Esophagus squamous epithelium (tissue), 5 donors: ENCODE data around the gene DIS3L2. TPM values are rescaled to one million over a fixed set of nuclear protein-coding genes. Genes with fewer than 3 reads are reported as not detected.

Experiments used
- DNase-seq: peaks from one replicate; lab custom pipeline; 2025; lab: John Stamatoyannopoulos, UW
- H3K27ac ChIP-seq, 4 donors: fragments of 200-600 bp; sonication (generic); one replicate each; pipeline ENCODE4 v1.5.1; 2016 to 2019; ENCODE audit warnings: mild to moderate bottlenecking in 1 of 4
- H3K27me3 ChIP-seq, 4 donors: fragments of 200-600 bp; sonication (generic); 1 replicate in 3 of 4; 2 replicates in 1 of 4; pipeline versions ENCODE4 v1.5.1 to v1.6.0; 2017 to 2021; ENCODE audit warnings: antibody characterized with exemption in 1 of 4
- H3K36me3 ChIP-seq, 3 donors: fragments of 200-600 bp; sonication (generic); one replicate each; pipeline ENCODE4 v1.5.1; 2016 to 2019
- H3K4me1 ChIP-seq, 3 donors: fragments of 200-600 bp; sonication (generic); one replicate each; pipeline ENCODE4 v1.5.1; 2017 to 2019
- H3K4me3 ChIP-seq, 4 donors: fragments of 200-600 bp; sonication (generic); 1 replicate in 3 of 4; 2 replicates in 1 of 4; pipeline ENCODE4 v1.5.1; 2016 to 2019; ENCODE audit warnings: mild to moderate bottlenecking in 2 of 4, moderate library complexity in 1 of 4
- H3K9me3 ChIP-seq, 3 donors: fragments of 200-600 bp; sonication (generic); one replicate each; pipeline ENCODE4 v1.5.1; 2016 to 2019
- CTCF ChIP-seq, 6 experiments: fragments of 450-650 bp in 4 of 6; fragments of 200-600 bp in 2 of 6; sonication (generic) in 2 of 6; IDR thresholded peaks; one replicate each; pipeline ENCODE4 v1.5.1; 2016 to 2019; ENCODE audit warnings: antibody characterized with exemption in 6 of 6, mild to moderate bottlenecking in 4 of 6, moderate library complexity in 4 of 6
- POLR2A ChIP-seq, 4 donors: fragments of 450-650 bp; IDR thresholded peaks; one replicate each; pipeline ENCODE4 v1.6.1; 2017; ENCODE audit warnings: antibody characterized with exemption in 4 of 4, mild to moderate bottlenecking in 4 of 4, moderate library complexity in 3 of 4
- WGBS, 2 donors: methylation state at CpG; one replicate each; pipeline ENCODE4 v1.1.5; 2018; 5-methylcytosine and 5-hydroxymethylcytosine counted together
- intact Hi-C: fragments of 100-400 bp; cut with DNase I; formaldehyde crosslinking; loops from one replicate; pipeline ENCODE4 v1.15.0; 2022
- total RNA-seq, 4 donors: library from RNA; depleted of rRNA; stranded (reverse); fragments of >200 nt; gene quantifications; one replicate each; pipeline ENCODE4 v1.1.0, GENCODE V29; 2016
- donor health status: DM: yes; HTN: yes; CAD: no.

DIS3L2 gene
- total RNA-seq, 4 donors from 2014 or later, result 14.5 to 42.8 (median 32.4) TPM

GRCh38 chr2:232183279-232183678, 221.8 kb downstream of the DIS3L2 start:
- no peaks in the 10 kb centered on the region for H3K4me1 ChIP-seq
- H3K36me3 ChIP-seq, result peaks cover 0 to 7% (median 0%) of the 10 kb centered on the region in 3 donors
- DNase-seq, result no peak
- H3K4me3 ChIP-seq, result no peak overlapping the region
- H3K9me3 ChIP-seq, result no peaks in the 10 kb centered on the region
- WGBS, 2 donors, result 79 to 96% methylated on average over 2 of the region's 2 CpGs
- H3K27me3 ChIP-seq, result no peaks in the 10 kb centered on the region
- H3K27ac ChIP-seq, result no peak overlapping the region
- TF ChIP-seq POLR2A (IDR thresholded peaks at IDR 0.05) (no peak), CTCF (IDR thresholded peaks at IDR 0.05) (no peak)
- intact Hi-C loops, result no loop called here

GRCh38 chr2:232184346-232184745, 222.8 kb downstream of the DIS3L2 start:
- Histone ChIP-seq H3K4me3 (no peak overlapping the region), H3K4me1 (no peaks in the 10 kb centered on the region), H3K9me3 (no peaks in the 10 kb centered on the region), H3K27ac (no peak overlapping the region), H3K36me3 (peaks cover 0 to 7% (median 0%) of the 10 kb centered on the region in 3 donors), H3K27me3 (no peaks in the 10 kb centered on the region)
- no peak for TF ChIP-seq POLR2A (IDR thresholded peaks at IDR 0.05)
- no peak for TF ChIP-seq CTCF (IDR thresholded peaks at IDR 0.05)
- WGBS, 2 donors, result 95 to 98% methylated on average over 6 of the region's 6 CpGs
- intact Hi-C loops, result no loop called here
- DNase-seq, result no peak

GRCh38 chr2:232190796-232191195, 229.3 kb downstream of the DIS3L2 start:
- Histone ChIP-seq H3K4me3 (no peak overlapping the region), H3K27ac (no peak overlapping the region), H3K27me3 (no peaks in the 10 kb centered on the region), H3K4me1 (no peaks in the 10 kb centered on the region), H3K9me3 (peaks cover 0 to 10% (median 10%) of the 10 kb centered on the region in 3 donors), H3K36me3 (peaks cover 0 to 27% (median 0%) of the 10 kb centered on the region in 3 donors)
- TF ChIP-seq POLR2A (IDR thresholded peaks at IDR 0.05), result no peak
- no peak for TF ChIP-seq CTCF (IDR thresholded peaks at IDR 0.05)
- 78 to 81% methylated on average over 2 of the region's 2 CpGs for WGBS, 2 donors
- DNase-seq, result no peak
- intact Hi-C loops, result no loop called here

- intact Hi-C loops, result no loop called here
- peaks cover 0 to 34% (median 0%) of the 10 kb centered on the region in 3 donors for H3K36me3 ChIP-seq
- H3K4me3 ChIP-seq, result no peak overlapping the region
- H3K9me3 ChIP-seq, result peaks cover 0 to 10% (median 10%) of the 10 kb centered on the region in 3 donors
- H3K4me1 ChIP-seq, result no peaks in the 10 kb centered on the region
- TF ChIP-seq POLR2A (IDR thresholded peaks at IDR 0.05) (no peak), CTCF (IDR thresholded peaks at IDR 0.05) (no peak)
- H3K27ac ChIP-seq, result no peak overlapping the region
- H3K27me3 ChIP-seq, result no peaks in the 10 kb centered on the region
- 100% methylated on average over 1 of the region's 1 CpG; no CpG with 5 or more reads in 1 of the 2 donors for WGBS, 2 donors
- no peak for DNase-seq
Observed at GRCh38 chr2:232195487-232195886, 234.0 kb downstream of the DIS3L2 start.

GRCh38 chr2:232196802-232197201, 235.3 kb downstream of the DIS3L2 start:
- H3K4me1 ChIP-seq, result no peaks in the 10 kb centered on the region
- TF ChIP-seq POLR2A (IDR thresholded peaks at IDR 0.05), result no peak
- TF ChIP-seq CTCF (IDR thresholded peaks at IDR 0.05), result no peak
- intact Hi-C loops, result no loop called here
- peaks cover 0 to 43% (median 0%) of the 10 kb centered on the region in 3 donors for H3K36me3 ChIP-seq
- no peak overlapping the region for H3K27ac ChIP-seq
- H3K4me3 ChIP-seq, result no peak overlapping the region
- no peak for DNase-seq
- peaks cover 0 to 10% (median 10%) of the 10 kb centered on the region in 3 donors for H3K9me3 ChIP-seq
- no peaks in the 10 kb centered on the region for H3K27me3 ChIP-seq
